ENCODE measurements around the gene TBC1D7. TPM values are rescaled to one million over a fixed set of nuclear protein-coding genes. Genes with fewer than 3 reads are reported as not detected.

TBC1D7 gene
- total and polyA plus RNA-seq, 10 of the 15 experiments (the other 5 are each of a cell fraction or from before 2014, with no cell fraction given): 20.1 to 65.9 (median 31.3) TPM

DNA sequence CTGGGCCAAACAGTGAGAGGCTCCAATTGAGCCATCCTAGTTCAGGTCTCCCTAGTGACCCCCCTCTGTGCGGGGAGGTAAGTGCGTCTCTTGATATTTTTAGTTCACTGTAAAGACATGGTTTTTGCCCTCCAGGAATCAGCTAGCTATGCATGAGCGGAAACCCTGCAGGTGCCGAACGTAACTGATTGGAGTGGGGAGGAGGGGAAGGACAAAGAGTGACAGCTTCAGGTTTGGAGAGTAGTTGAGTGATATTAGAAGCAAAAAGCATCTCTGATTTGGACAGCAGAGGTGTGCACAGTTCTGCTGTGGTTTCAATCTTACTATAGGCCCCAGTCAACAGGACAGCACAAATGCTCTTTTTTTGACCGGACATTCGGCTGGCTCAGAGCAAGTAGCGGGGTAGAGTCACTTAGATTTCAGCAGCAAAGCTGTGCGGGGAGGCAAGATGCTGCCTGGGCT lies 31.8 kb downstream of the TBC1D7 start:
- no peak for DNase-seq (ENCODE audit: low read depth, low spot score)
- peaks cover 7 to 23% of the 10 kb centered on the region in 2 experiments for H3K36me3 ChIP-seq (ENCODE audit: control insufficient read depth in 2 of 2, insufficient read depth in 2 of 2, low read length in 1 of 2)
- peak; percentile 27 for ATAC-seq
- ChIA-PET SMC1A (ENCODE audit: uncharacterized antibody, unreplicated experiment) (interaction anchor here (0.7 to 2.3 kb wide), 4 partner anchors 15 to 31 kb away, joined by 3 to 7 read pairs (median 3); no protein-coding TSS in a partner anchor), RAD21 (ENCODE audit: unreplicated experiment) (interaction anchor here (2.8 kb wide), 1 partner anchor 19 kb away, joined by 8 read pairs; no protein-coding TSS in a partner anchor), POLR2A (no interaction called here), CTCF (interaction anchor here (1.3 to 1.5 kb wide), 2 partner anchors 34 to 68 kb away, joined by 3 to 4 read pairs; no protein-coding TSS in a partner anchor)
- intact Hi-C loops (cut with micrococcal nuclease; ENCODE audit: unreplicated experiment) (no loop called here), in situ Hi-C loops (cut with MboI) (no loop called here)
- no peak for FAIRE-seq
- TF ChIP-seq ATF7 (IDR thresholded peaks at IDR 0.05; ENCODE audit: low read depth): no peak
- 0 out of 2 replicates have a peak, but pooled peaks have one; percentile 24 for TF ChIP-seq RUNX3 (IDR thresholded peaks at IDR 0.05; ENCODE audit: low read length)
- no peak overlapping the region for H3K27ac ChIP-seq (ENCODE audit: control insufficient read depth, insufficient read depth)
- H4K20me1 ChIP-seq (ENCODE audit: control insufficient read depth, insufficient read depth): no peaks in the 10 kb centered on the region
- BruUV-seq (replicated peaks): no TSS peak
- no peaks in the 10 kb centered on the region for H3K9me3 ChIP-seq (replicated peaks; ENCODE audit: control insufficient read depth, insufficient read depth, low read length)
- H3K4me1 ChIP-seq (ENCODE audit: control insufficient read depth, insufficient read depth, low read length): no peaks in the 10 kb centered on the region; the same call in 1 of the 2 replicates
- no peak overlapping the region for H3K4me3 ChIP-seq
- H3K4me2 ChIP-seq (ENCODE audit: control insufficient read depth, insufficient read depth): no peak overlapping the region
- no peak overlapping the region for H2AFZ ChIP-seq (ENCODE audit: control insufficient read depth, low read depth, low read length)
- H3K79me2 ChIP-seq (ENCODE audit: control insufficient read depth, insufficient read depth, low read length): no peaks in the 10 kb centered on the region
- WGBS (ENCODE audit: insufficient coverage, insufficient replicate concordance, low lambda C conversion rate, missing lambda C conversion rate): 69% methylated on average over 9 of the region's 9 CpGs
- no peak overlapping the region for H3K9ac ChIP-seq (ENCODE audit: control insufficient read depth, insufficient read depth, low read length)
- H3K27me3 ChIP-seq (replicated peaks in 1 of 2; ENCODE audit: control insufficient read depth in 2 of 2, insufficient read depth in 2 of 2, low read length in 1 of 2): no peaks in the 10 kb centered on the region

DNA sequence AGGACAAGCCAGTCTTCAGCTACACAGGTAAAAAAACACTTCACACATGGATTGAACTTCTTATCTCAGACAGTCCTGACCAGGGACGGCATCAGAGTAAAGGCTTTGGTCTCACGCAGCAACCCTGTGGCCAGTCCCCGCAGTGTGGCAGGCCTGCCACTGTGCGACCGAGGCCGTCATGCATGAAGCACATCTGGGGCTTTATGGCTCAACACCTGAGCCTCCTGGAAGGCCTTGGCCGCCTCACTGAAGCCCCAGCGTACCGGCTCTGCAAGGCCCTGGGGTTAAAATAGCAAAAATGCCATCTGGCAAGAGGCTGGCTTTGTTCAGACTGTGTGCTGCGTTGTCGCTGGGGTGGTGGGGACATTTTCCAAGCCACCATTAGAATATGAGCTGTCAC lies 32.8 kb downstream of the TBC1D7 start:
- POLR2A ChIA-PET: no interaction called here

More for the DNA sequence above, 32.8 kb downstream of the TBC1D7 start:
- Histone ChIP-seq H4K20me1 (ENCODE audit: control insufficient read depth, insufficient read depth) (no peaks in the 10 kb centered on the region), H3K9ac (ENCODE audit: control insufficient read depth, insufficient read depth, low read length) (no peak overlapping the region), H3K4me3 (no peak overlapping the region), H3K27ac (ENCODE audit: control insufficient read depth, insufficient read depth) (no peak overlapping the region), H3K79me2 (ENCODE audit: control insufficient read depth, insufficient read depth, low read length) (no peaks in the 10 kb centered on the region), H3K36me3 (ENCODE audit: control insufficient read depth in 2 of 2, insufficient read depth in 2 of 2, low read length in 1 of 2) (peaks cover 7 to 17% of the 10 kb centered on the region in 2 experiments; a peak in 3 of 4 replicates), H3K4me2 (ENCODE audit: control insufficient read depth, insufficient read depth) (no peak overlapping the region), H2AFZ (ENCODE audit: control insufficient read depth, low read depth, low read length) (no peak overlapping the region), H3K27me3 (replicated peaks in 1 of 2; ENCODE audit: control insufficient read depth in 2 of 2, insufficient read depth in 2 of 2, low read length in 1 of 2) (no peaks in the 10 kb centered on the region), H3K9me3 (replicated peaks; ENCODE audit: control insufficient read depth, insufficient read depth, low read length) (no peaks in the 10 kb centered on the region), H3K4me1 (ENCODE audit: control insufficient read depth, insufficient read depth, low read length) (no peaks in the 10 kb centered on the region; the same call in 1 of the 2 replicates)
- intact Hi-C loops (cut with micrococcal nuclease; ENCODE audit: unreplicated experiment) (no loop called here), in situ Hi-C loops (cut with MboI) (no loop called here)
- CTCF ChIA-PET: no interaction called here
- TF ChIP-seq SMARCA5 (IDR thresholded peaks at IDR 0.05): no peak
- no peak for TF ChIP-seq POLR2AphosphoS2 (IDR thresholded peaks at IDR 0.05; ENCODE audit: low read depth, low read length)
- TF ChIP-seq YY1 (IDR thresholded peaks at IDR 0.05; ENCODE audit: low read depth, low read length): no peak
- TF ChIP-seq EZH2 (IDR thresholded peaks at IDR 0.05; ENCODE audit: borderline replicate concordance, control insufficient read depth, low read depth, low read length): no peak
- TF ChIP-seq POLR2AphosphoS5 (IDR thresholded peaks at IDR 0.05; ENCODE audit: low read length): no peak
- TF ChIP-seq, protein P1, sequence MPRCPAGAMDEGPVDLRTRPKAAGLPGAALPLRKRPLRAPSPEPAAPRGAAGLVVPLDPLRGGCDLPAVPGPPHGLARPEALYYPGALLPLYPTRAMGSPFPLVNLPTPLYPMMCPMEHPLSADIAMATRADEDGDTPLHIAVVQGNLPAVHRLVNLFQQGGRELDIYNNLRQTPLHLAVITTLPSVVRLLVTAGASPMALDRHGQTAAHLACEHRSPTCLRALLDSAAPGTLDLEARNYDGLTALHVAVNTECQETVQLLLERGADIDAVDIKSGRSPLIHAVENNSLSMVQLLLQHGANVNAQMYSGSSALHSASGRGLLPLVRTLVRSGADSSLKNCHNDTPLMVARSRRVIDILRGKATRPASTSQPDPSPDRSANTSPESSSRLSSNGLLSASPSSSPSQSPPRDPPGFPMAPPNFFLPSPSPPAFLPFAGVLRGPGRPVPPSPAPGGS (IDR thresholded peaks at IDR 0.05; ENCODE audit: borderline replicate concordance, insufficient read depth, low read depth, low read length, poor library complexity, severe bottlenecking): no peak
- TF ChIP-seq, protein P2, sequence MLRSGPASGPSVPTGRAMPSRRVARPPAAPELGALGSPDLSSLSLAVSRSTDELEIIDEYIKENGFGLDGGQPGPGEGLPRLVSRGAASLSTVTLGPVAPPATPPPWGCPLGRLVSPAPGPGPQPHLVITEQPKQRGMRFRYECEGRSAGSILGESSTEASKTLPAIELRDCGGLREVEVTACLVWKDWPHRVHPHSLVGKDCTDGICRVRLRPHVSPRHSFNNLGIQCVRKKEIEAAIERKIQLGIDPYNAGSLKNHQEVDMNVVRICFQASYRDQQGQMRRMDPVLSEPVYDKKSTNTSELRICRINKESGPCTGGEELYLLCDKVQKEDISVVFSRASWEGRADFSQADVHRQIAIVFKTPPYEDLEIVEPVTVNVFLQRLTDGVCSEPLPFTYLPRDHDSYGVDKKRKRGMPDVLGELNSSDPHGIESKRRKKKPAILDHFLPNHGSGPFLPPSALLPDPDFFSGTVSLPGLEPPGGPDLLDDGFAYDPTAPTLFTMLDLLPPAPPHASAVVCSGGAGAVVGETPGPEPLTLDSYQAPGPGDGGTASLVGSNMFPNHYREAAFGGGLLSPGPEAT (IDR thresholded peaks at IDR 0.05; ENCODE audit: low read depth): no peak
- no peak for TF ChIP-seq CHD2 (IDR thresholded peaks at IDR 0.05; ENCODE audit: borderline replicate concordance, low read depth, low read length)
- no TSS peak for BruUV-seq (replicated peaks)
- ATAC-seq: no peak
- RAD21 ChIA-PET (ENCODE audit: unreplicated experiment): no interaction called here
- SMC1A ChIA-PET (ENCODE audit: uncharacterized antibody, unreplicated experiment): interaction anchor here (1.5 kb wide), 1 partner anchor 19 kb away, joined by 3 read pairs; no protein-coding TSS in a partner anchor
- no peak for FAIRE-seq
- no peak for DNase-seq (ENCODE audit: low read depth, low spot score)
- 91% methylated on average over 11 of the region's 11 CpGs for WGBS (ENCODE audit: insufficient coverage, insufficient replicate concordance, low lambda C conversion rate, missing lambda C conversion rate)

Measured in GM12878 (cell line).